Ureter (tissue), 1 donor: ENCODE data around the gene PIK3R5. TPM values are rescaled to one million over a fixed set of nuclear protein-coding genes. Genes with fewer than 3 reads are reported as not detected.

Source experiments
- DNase-seq: peaks from one replicate; pipeline ENCODE4 v3.0.0-alpha.2; 2020; ENCODE audit warnings: low spot score
- total RNA-seq: library from RNA; stranded (reverse); gene quantifications from one replicate; pipeline ENCODE4 v1.2.4, GENCODE V29; 2023
- donor health status: DM: yes; HTN: yes; CAD: no.

The PIK3R5 gene
- total RNA-seq, 1 donor from 2014 or later, result 8.4 TPM

DNA sequence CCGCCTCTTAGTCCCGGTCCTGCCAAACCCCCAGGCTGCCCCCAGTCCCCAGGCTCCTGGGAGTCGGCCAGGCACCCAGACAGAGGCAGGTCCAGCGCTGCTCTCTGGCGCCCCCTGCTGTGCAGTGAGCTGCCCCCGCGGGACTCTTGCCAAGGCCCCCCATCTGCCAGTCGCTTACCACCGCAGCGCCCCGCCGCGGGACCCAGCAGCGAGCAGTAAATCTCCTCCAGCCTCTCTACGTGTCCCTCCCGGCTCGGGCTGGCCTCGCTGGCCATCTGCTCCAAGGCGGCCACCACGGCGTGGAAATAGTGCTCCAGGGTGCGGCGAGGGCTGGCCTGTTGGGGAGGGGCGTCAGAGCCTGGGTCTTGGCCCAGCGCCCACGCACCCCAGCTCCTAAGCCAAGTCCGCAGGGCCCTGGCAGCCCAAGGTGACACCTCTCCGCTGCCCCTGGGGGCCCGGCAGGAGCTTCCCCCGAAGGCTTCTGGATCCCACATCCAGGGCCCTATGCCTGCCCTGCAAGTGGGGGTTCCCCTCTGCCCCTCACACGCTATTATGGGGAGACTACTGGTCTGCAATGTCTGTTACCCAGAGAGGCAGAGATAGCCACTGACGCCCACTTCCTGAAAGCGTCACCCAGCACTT, 132.7 kb downstream of the PIK3R5 start:
- DNase-seq, result no peak

DNA sequence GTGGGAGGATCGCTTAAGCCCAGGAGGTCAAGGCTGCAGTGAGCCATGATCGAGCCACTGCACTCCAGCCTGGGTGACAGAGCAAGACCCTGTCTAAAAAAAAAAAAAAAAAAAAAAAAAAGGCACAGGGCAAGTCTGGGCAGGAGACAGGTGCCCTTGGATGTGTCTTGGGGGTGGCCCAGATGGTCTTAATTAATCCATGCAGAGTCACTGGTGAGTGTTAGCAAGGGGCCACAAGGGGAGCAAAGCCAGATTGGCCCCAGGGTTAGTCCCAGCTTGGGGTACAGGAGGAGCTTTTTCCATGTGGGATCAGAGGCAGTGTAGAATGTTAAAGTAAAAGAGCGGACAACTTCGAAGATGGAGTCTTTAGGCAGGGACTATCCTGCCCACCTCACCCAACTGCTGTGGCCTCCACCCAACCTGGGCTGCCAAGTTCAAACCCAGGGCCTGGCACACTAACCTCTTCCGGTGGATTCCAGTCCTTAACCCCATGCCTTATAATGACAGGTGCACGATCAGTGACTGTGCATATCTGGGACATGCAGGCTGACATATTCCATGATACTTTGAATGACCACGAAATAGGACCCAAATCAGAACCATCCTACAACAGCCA, 134.2 kb downstream of the PIK3R5 start:
- DNase-seq, result no peak

DNA sequence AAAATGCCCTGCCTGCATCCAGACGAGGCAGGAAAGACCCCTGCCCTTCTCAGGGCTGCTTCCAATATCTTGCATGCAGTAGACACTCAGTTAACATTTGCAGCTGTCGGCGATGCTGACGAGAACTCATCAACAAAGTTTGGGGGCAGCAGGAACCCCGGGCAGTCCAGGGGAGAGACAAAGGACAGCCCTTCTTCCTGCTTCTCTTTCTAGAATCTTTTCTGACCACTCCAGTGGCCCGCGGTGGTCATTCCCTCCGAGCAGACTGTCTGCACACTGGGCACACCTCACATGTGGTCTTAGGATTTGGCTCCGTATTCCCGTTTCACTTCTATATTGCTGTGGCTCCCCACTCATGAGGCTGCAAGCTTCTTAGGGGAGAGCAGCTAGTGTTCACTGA, 135.4 kb downstream of the PIK3R5 start:
- no peak for DNase-seq

DNA sequence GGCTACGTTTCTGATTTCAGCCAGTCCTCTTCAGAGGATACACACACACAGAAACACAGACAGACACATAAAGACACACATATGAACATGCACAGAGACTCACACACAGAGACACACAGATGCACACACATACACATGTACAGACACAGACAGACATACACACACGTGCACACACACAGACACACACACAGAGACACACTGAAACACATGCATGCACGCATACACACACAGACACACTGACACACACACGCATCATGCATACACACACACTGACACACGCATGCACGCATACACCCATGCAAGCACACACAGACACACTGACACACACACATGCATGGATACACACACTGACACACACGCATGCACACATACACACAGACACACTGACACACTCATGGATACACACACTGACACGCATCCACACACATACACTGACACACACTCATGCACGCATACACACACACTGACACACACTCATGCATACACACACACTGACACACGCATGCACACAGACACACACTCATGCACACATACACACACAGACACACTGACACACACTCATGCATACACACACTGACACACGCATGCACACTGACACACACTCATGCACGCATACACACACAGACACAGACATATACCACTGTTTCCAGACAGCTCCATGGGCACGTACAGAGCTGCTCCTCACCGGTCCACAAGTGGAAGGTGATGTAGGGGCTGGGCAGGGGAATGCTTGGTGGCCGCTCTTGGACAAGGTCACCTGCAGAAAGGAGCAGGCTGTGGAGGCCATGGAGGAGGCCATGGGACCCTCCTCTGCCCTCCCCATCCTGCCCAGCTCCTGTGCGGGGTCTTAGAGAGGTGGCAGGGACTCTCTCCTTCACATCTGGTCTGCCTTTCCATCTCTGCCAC, 136.2 kb downstream of the PIK3R5 start:
- DNase-seq, result no peak

Other genes with a start within 250 kb of the PIK3R5 start
- not detected for gene CCDC42, start 220.9 kb downstream of the PIK3R5 start, total RNA-seq
- not detected for gene SPDYE4, start 207.2 kb downstream of the PIK3R5 start, total RNA-seq
- 4.1 TPM for gene MFSD6L, start 166.3 kb downstream of the PIK3R5 start, total RNA-seq
- gene PIK3R6, start 98.0 kb downstream of the PIK3R5 start, total RNA-seq, result 1.7 TPM
- 14.4 TPM for gene NTN1, start 55.8 kb upstream of the PIK3R5 start, total RNA-seq